IMR-90 (cell line): Measurements from ENCODE around the gene FADS2.

Source experiments
- BHLHE40 ChIP-seq: fragments of 150-350 bp; IDR thresholded peaks from 2 replicates; pipeline ENCODE4 v1.6.1; 2016; ENCODE audit warnings: mild to moderate bottlenecking, low read depth, low read length
- CEBPB ChIP-seq: IDR thresholded peaks from 2 replicates; pipeline ENCODE4 v1.6.1; 2012; ENCODE audit warnings: low read depth, low read length, improper control_type of control experiment
- CHD1 ChIP-seq: IDR thresholded peaks from 2 replicates; pipeline ENCODE4 v1.6.1; 2012; ENCODE audit warnings: low read depth, low read length, improper control_type of control experiment
- CTCF ChIP-seq: conservative IDR thresholded peaks from 2 replicates; pipeline ENCODE4 v1.5.1; 2012; ENCODE audit warnings: mild to moderate bottlenecking, low read depth, low read length, improper control_type of control experiment
- FOS ChIP-seq: fragments of 150-350 bp; IDR thresholded peaks from 2 replicates; pipeline ENCODE4 v1.6.1; 2016; ENCODE audit warnings: low read depth, low read length
- POLR2A ChIP-seq: IDR thresholded peaks from 2 replicates; pipeline ENCODE4 v1.6.1; 2012; ENCODE audit warnings: mild to moderate bottlenecking, low read depth, low read length
- RCOR1 ChIP-seq: IDR thresholded peaks from 2 replicates; pipeline ENCODE4 v1.6.1; 2012; ENCODE audit warnings: mild to moderate bottlenecking, low read length, improper control_type of control experiment; ENCODE audit not compliant: insufficient replicate concordance
- RFX5 ChIP-seq: IDR thresholded peaks from 2 replicates; pipeline ENCODE4 v1.8.0; 2012; ENCODE audit warnings: low read depth, mild to moderate bottlenecking, low read length, moderate library complexity
- SMC3 ChIP-seq: fragments of 150-350 bp; IDR thresholded peaks from 2 replicates; pipeline ENCODE4 v1.6.1; 2016; ENCODE audit warnings: low read depth, mild to moderate bottlenecking, antibody characterized with exemption, low read length, moderate library complexity
- TF ChIP-seq, protein P1 (sequence below): fragments of 150-350 bp; IDR thresholded peaks from 2 replicates; pipeline ENCODE4 v1.6.1; 2017; ENCODE audit warnings: mild to moderate bottlenecking, antibody characterized with exemption, low read length, low read depth

DNA sequence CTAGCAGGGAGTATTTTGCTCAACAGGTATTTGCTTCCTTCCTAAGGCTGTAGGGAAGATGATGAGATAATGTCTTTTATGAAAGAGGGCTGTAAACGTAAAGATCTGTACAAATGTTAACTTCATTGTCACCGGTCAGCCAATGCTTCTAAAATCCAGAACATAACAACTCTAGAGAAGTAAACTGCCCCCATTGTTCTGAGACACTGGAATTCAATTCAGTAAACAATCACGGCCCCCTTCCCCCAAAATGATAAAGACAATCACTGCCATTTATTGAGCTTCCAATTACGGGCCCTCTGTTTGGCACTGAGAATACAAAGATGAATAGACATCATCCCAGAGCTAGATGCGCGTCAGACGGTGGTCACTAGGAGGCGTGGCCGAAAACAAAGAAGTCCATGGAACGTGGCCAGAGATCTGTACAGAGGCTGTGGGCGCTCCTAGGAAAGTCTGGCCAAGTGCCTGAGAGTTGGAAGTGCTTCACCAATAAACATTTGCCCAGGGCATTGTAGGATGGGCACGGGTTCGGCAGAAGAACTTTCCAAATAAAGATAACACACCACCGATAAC, 36.3 kb upstream of the FADS2 start:
- TF ChIP-seq CTCF (no peak), POLR2A (peak; percentile 88), RFX5 (no peak), BHLHE40 (no peak), FOS (no peak), SMC3 (no peak), CHD1 (no peak; the same call in 1 of the 2 replicates), CEBPB (no peak), RCOR1 (no peak)
- TF ChIP-seq, protein P1, sequence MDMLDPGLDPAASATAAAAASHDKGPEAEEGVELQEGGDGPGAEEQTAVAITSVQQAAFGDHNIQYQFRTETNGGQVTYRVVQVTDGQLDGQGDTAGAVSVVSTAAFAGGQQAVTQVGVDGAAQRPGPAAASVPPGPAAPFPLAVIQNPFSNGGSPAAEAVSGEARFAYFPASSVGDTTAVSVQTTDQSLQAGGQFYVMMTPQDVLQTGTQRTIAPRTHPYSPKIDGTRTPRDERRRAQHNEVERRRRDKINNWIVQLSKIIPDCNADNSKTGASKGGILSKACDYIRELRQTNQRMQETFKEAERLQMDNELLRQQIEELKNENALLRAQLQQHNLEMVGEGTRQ: no peak
